ENCODE results near the gene MAPK10.

- TF ChIP-seq POLR2AphosphoS5 (IDR thresholded peaks at IDR 0.05) (no peak), POLR2A (IDR thresholded peaks at IDR 0.05) (no peak)
These were observed 309.4 kb downstream of the MAPK10 start for GRCh38 chr4:86050496-86050895.
